WTC11 (cell line): ENCODE measurements around the gene FILIP1L. TPM values are rescaled to one million over a fixed set of nuclear protein-coding genes. Genes with fewer than 3 reads are reported as not detected.

Experiments
- ATAC-seq: fragments of 200-7000 bp; cut with Tn5 transposase; 2 replicates; pipeline ENCODE4 v1.10.0; 2021; ENCODE audit warnings: mild to moderate bottlenecking, moderate library complexity
- CTCF ChIA-PET: fragments of 300-600 bp; sonication (Branson Sonifier 250); formaldehyde crosslinking; loops from one replicate; lab custom pipeline; 2021; ENCODE audit warnings: antibody characterized with exemption; lab: Charles Lee
- POLR2A ChIA-PET: fragments of 350-600 bp; sonication (Branson Sonifier 250); formaldehyde crosslinking; loops from one replicate; lab custom pipeline; 2021; ENCODE audit warnings: antibody characterized with exemption; lab: Charles Lee
- DNase-seq: peaks from one replicate; pipeline ENCODE4 v3.0.0; 2021; ENCODE audit warnings: low spot score
- H3K27ac Mint-ChIP-seq: 2 replicates; pipeline ENCODE4 v1.8.0; 2021; ENCODE audit warnings: mixed read lengths
- H3K27me3 Mint-ChIP-seq: 2 replicates; pipeline ENCODE4 v1.8.0; 2021; ENCODE audit warnings: low read depth, mild to moderate bottlenecking, moderate library complexity, mixed read lengths
- H3K36me3 Mint-ChIP-seq: 2 replicates; pipeline ENCODE4 v1.8.0; 2021; ENCODE audit warnings: mixed read lengths
- H3K4me1 Mint-ChIP-seq: 2 replicates; pipeline ENCODE4 v1.8.0; 2022; ENCODE audit warnings: mixed read lengths
- H3K4me3 Mint-ChIP-seq: 2 replicates; pipeline ENCODE4 v1.8.0; 2021; ENCODE audit warnings: mild to moderate bottlenecking, moderate library complexity, mixed read lengths
- H3K9me3 Mint-ChIP-seq: 2 replicates; pipeline ENCODE4 v1.8.0; 2021; ENCODE audit warnings: mixed read lengths
- CDX4 ChIP-seq: fragments of 250-450 bp; sonication (Bioruptor Pico); IDR thresholded peaks from 2 replicates; pipeline ENCODE4 v1.9.0; 2021; ENCODE audit warnings: moderate library complexity, mild to moderate bottlenecking, inconsistent platforms, borderline replicate concordance
- FOXK1 ChIP-seq: sonication (generic); formaldehyde crosslinking; IDR thresholded peaks from 2 replicates; pipeline ENCODE4 v1.8.0; 2022; ENCODE audit warnings: mild to moderate bottlenecking, moderate library complexity, missing genetic modification reagents
- GABPB1 ChIP-seq: sonication (generic); formaldehyde crosslinking; IDR thresholded peaks from 2 replicates; pipeline ENCODE4 v1.8.1; 2023; ENCODE audit warnings: mild to moderate bottlenecking, missing genetic modification reagents
- HMGA2 ChIP-seq: fragments of 250-450 bp; sonication (Bioruptor Pico); IDR thresholded peaks from 2 replicates; pipeline ENCODE4 v1.4.0; 2021; ENCODE audit warnings: mild to moderate bottlenecking, moderate library complexity
- NFE2L1 ChIP-seq: sonication (generic); formaldehyde crosslinking; IDR thresholded peaks from 2 replicates; pipeline ENCODE4 v1.8.1; 2023; ENCODE audit warnings: missing genetic modification reagents
- PRDM15 ChIP-seq: sonication (generic); formaldehyde crosslinking; IDR thresholded peaks from 2 replicates; pipeline ENCODE4 v1.8.0; 2022; ENCODE audit warnings: missing genetic modification reagents
- TEAD1 ChIP-seq: sonication (generic); formaldehyde crosslinking; IDR thresholded peaks from 2 replicates; pipeline ENCODE4 v1.8.0; 2022; ENCODE audit warnings: mild to moderate bottlenecking, missing genetic modification reagents
- ZBTB21 ChIP-seq: sonication (generic); formaldehyde crosslinking; IDR thresholded peaks from 2 replicates; pipeline ENCODE4 v1.8.1; 2023; ENCODE audit warnings: mild to moderate bottlenecking, missing genetic modification reagents, borderline replicate concordance
- ZNF423 ChIP-seq: fragments of 250-450 bp; sonication (Bioruptor Pico); IDR thresholded peaks from 2 replicates; pipeline ENCODE4 v2.1.2; 2022; ENCODE audit warnings: mild to moderate bottlenecking, moderate library complexity
- total RNA-seq: library from RNA; stranded (reverse); gene quantifications from 3 replicates; pipeline ENCODE4 v1.2.3, GENCODE V29; 2021
- TF ChIP-seq, protein P1 (sequence below): sonication (generic); formaldehyde crosslinking; IDR thresholded peaks from 2 replicates; pipeline ENCODE4 v1.8.0; 2023; ENCODE audit warnings: missing genetic modification reagents, mild to moderate bottlenecking, borderline replicate concordance
- TF ChIP-seq, protein P2 (sequence below): sonication (generic); formaldehyde crosslinking; IDR thresholded peaks from 2 replicates; pipeline ENCODE4 v1.8.1; 2023; ENCODE audit warnings: mild to moderate bottlenecking, moderate library complexity, missing genetic modification reagents
- TF ChIP-seq, protein P3 (sequence below): sonication (generic); formaldehyde crosslinking; IDR thresholded peaks from 2 replicates; pipeline ENCODE4 v1.8.0; 2022; ENCODE audit warnings: mild to moderate bottlenecking, missing genetic modification reagents

The FILIP1L gene
- total RNA-seq, 1 experiment from 2014 or later: 0.17 TPM

- CTCF ChIA-PET: no interaction called here
Observed at GRCh38 chr3:99969136-99969535, 145.2 kb downstream of the FILIP1L start.

More at GRCh38 chr3:99969136-99969535, 145.2 kb downstream of the FILIP1L start:
- H3K27me3 Mint-ChIP-seq: no peaks in the 10 kb centered on the region
- ATAC-seq (no peak), DNase-seq (no peak)
- H3K4me3 Mint-ChIP-seq: no peak overlapping the region
- TF ChIP-seq ZBTB21 (CRISPR knock-in tag) (no peak), CDX4 (no peak), ZNF423 (no peak), FOXK1 (CRISPR knock-in tag) (no peak), PRDM15 (CRISPR knock-in tag) (no peak), HMGA2 (CRISPR knock-in tag) (no peak), GABPB1 (CRISPR knock-in tag) (no peak), TEAD1 (no peak), NFE2L1 (no peak)
- TF ChIP-seq, protein P1, sequence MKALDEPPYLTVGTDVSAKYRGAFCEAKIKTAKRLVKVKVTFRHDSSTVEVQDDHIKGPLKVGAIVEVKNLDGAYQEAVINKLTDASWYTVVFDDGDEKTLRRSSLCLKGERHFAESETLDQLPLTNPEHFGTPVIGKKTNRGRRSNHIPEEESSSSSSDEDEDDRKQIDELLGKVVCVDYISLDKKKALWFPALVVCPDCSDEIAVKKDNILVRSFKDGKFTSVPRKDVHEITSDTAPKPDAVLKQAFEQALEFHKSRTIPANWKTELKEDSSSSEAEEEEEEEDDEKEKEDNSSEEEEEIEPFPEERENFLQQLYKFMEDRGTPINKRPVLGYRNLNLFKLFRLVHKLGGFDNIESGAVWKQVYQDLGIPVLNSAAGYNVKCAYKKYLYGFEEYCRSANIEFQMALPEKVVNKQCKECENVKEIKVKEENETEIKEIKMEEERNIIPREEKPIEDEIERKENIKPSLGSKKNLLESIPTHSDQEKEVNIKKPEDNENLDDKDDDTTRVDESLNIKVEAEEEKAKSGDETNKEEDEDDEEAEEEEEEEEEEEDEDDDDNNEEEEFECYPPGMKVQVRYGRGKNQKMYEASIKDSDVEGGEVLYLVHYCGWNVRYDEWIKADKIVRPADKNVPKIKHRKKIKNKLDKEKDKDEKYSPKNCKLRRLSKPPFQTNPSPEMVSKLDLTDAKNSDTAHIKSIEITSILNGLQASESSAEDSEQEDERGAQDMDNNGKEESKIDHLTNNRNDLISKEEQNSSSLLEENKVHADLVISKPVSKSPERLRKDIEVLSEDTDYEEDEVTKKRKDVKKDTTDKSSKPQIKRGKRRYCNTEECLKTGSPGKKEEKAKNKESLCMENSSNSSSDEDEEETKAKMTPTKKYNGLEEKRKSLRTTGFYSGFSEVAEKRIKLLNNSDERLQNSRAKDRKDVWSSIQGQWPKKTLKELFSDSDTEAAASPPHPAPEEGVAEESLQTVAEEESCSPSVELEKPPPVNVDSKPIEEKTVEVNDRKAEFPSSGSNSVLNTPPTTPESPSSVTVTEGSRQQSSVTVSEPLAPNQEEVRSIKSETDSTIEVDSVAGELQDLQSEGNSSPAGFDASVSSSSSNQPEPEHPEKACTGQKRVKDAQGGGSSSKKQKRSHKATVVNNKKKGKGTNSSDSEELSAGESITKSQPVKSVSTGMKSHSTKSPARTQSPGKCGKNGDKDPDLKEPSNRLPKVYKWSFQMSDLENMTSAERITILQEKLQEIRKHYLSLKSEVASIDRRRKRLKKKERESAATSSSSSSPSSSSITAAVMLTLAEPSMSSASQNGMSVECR: no peak
- TF ChIP-seq, protein P2, sequence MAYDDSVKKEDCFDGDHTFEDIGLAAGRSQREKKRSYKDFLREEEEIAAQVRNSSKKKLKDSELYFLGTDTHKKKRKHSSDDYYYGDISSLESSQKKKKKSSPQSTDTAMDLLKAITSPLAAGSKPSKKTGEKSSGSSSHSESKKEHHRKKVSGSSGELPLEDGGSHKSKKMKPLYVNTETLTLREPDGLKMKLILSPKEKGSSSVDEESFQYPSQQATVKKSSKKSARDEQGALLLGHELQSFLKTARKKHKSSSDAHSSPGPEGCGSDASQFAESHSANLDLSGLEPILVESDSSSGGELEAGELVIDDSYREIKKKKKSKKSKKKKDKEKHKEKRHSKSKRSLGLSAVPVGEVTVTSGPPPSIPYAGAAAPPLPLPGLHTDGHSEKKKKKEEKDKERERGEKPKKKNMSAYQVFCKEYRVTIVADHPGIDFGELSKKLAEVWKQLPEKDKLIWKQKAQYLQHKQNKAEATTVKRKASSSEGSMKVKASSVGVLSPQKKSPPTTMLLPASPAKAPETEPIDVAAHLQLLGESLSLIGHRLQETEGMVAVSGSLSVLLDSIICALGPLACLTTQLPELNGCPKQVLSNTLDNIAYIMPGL (CRISPR knock-in tag): no peak
- TF ChIP-seq, protein P3, sequence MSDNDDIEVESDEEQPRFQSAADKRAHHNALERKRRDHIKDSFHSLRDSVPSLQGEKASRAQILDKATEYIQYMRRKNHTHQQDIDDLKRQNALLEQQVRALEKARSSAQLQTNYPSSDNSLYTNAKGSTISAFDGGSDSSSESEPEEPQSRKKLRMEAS (CRISPR knock-in tag): no peak
- no peaks in the 10 kb centered on the region for H3K9me3 Mint-ChIP-seq
- H3K4me1 Mint-ChIP-seq: no peaks in the 10 kb centered on the region
- H3K27ac Mint-ChIP-seq: no peak overlapping the region
- POLR2A ChIA-PET: no interaction called here
- no peaks in the 10 kb centered on the region for H3K36me3 Mint-ChIP-seq
